ENCODE measurements around the gene ABCG1.

Gene ABCG1

DNA sequence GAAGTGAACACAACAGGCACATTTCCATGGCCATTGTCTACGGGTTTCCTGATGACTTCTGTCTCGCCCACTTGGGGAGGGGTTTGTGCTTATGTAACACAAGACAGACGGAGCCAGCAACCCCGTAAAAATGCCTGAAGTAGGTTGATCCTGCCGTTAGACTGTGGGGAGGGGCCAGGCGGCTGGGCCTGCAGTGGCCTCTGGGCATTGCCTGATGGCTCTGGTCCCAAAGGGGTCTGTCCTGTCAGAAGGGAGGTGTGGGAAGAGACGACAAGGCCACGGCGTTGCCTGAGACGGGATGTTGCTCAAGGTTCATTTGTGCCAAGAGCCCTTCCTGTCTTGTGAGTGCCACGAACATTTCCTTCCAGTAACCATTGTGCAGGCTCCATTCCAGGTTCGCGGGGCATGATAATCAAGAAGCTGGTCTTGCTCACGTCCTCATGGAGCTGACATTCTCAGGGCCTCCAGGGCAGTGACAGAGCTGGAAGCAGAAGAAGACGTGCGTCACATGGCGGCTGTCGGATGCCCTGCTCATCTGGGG lies 44.7 kb downstream of the ABCG1 start:
- ATAC-seq (ENCODE audit: low read depth) (no peak), DNase-seq (ENCODE audit: low spot score) (no peak)
- Histone ChIP-seq H3K27ac (ENCODE audit: poor library complexity, severe bottlenecking) (no peak overlapping the region), H3K9me3 (ENCODE audit: severe bottlenecking) (no peaks in the 10 kb centered on the region), H3K27me3 (ENCODE audit: insufficient read depth, poor library complexity, severe bottlenecking) (no peaks in the 10 kb centered on the region), H3K36me3 (ENCODE audit: low read depth) (no peaks in the 10 kb centered on the region), H3K4me1 (ENCODE audit: insufficient read depth, poor library complexity, severe bottlenecking) (peaks cover 8% of the 10 kb centered on the region), H3K4me3 (ENCODE audit: severe bottlenecking) (no peak overlapping the region)
- TF ChIP-seq, protein P1, sequence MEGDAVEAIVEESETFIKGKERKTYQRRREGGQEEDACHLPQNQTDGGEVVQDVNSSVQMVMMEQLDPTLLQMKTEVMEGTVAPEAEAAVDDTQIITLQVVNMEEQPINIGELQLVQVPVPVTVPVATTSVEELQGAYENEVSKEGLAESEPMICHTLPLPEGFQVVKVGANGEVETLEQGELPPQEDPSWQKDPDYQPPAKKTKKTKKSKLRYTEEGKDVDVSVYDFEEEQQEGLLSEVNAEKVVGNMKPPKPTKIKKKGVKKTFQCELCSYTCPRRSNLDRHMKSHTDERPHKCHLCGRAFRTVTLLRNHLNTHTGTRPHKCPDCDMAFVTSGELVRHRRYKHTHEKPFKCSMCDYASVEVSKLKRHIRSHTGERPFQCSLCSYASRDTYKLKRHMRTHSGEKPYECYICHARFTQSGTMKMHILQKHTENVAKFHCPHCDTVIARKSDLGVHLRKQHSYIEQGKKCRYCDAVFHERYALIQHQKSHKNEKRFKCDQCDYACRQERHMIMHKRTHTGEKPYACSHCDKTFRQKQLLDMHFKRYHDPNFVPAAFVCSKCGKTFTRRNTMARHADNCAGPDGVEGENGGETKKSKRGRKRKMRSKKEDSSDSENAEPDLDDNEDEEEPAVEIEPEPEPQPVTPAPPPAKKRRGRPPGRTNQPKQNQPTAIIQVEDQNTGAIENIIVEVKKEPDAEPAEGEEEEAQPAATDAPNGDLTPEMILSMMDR (IDR thresholded peaks at IDR 0.05; ENCODE audit: poor library complexity, severe bottlenecking), result no peak

GRCh38 chr21:42264245-42265195 lies 45.6 kb downstream of the ABCG1 start:
- H3K36me3 ChIP-seq (ENCODE audit: low read depth), result no peaks in the 10 kb centered on the region
- no peak for ATAC-seq (ENCODE audit: low read depth)

DNA sequence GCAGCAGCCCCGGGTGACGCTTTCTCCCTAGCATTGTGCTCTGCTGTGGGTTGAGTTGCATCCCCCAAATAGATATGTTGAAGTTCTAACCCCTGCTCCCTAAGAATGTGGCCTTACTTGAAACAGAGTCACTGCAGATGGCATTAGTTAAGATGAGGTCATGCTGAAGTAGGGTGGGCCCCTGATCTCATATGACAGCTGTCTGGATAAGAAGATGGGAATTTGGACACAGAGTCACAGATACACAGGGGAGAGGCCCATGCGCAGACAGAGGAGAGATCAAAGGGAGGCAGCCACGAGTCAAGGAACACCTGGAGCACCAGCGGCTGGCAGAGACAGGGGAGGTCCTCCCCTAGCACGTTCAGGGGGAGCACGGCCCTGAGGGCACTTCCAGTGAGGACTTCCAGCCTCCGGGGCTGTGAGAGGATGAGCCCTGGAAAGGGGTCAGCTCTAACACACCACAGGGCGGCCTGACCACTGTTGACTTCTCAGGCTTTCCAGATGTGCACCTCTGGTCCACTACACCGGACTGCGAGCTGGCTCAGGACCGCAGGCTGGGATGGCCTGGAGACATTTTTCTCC lies 46.4 kb downstream of the ABCG1 start:
- no peak overlapping the region for H3K4me3 ChIP-seq (ENCODE audit: severe bottlenecking)
- no peaks in the 10 kb centered on the region for H3K27me3 ChIP-seq (ENCODE audit: insufficient read depth, poor library complexity, severe bottlenecking)
- H3K27ac ChIP-seq (ENCODE audit: poor library complexity, severe bottlenecking), result no peak overlapping the region
- H3K36me3 ChIP-seq (ENCODE audit: low read depth), result no peaks in the 10 kb centered on the region
- H3K9me3 ChIP-seq (ENCODE audit: severe bottlenecking), result no peaks in the 10 kb centered on the region
- H3K4me1 ChIP-seq (ENCODE audit: insufficient read depth, poor library complexity, severe bottlenecking), result peaks cover 8% of the 10 kb centered on the region
- DNase-seq (ENCODE audit: low spot score) (no peak), ATAC-seq (ENCODE audit: low read depth) (no peak)
- TF ChIP-seq, protein P1 (IDR thresholded peaks at IDR 0.05; ENCODE audit: poor library complexity, severe bottlenecking), result no peak

More at GRCh38 chr21:42264245-42265195, 45.6 kb downstream of the ABCG1 start:
- Histone ChIP-seq H3K27ac (ENCODE audit: poor library complexity, severe bottlenecking) (no peak overlapping the region), H3K4me1 (ENCODE audit: insufficient read depth, poor library complexity, severe bottlenecking) (peaks cover 8% of the 10 kb centered on the region), H3K9me3 (ENCODE audit: severe bottlenecking) (no peaks in the 10 kb centered on the region), H3K27me3 (ENCODE audit: insufficient read depth, poor library complexity, severe bottlenecking) (no peaks in the 10 kb centered on the region), H3K4me3 (ENCODE audit: severe bottlenecking) (no peak overlapping the region)
- no peak for DNase-seq (ENCODE audit: low spot score)
- TF ChIP-seq, protein P1 (IDR thresholded peaks at IDR 0.05; ENCODE audit: poor library complexity, severe bottlenecking), result no peak

GRCh38 chr21:42266971-42267556 lies 48.1 kb downstream of the ABCG1 start:
- ATAC-seq (ENCODE audit: low read depth) (no peak), DNase-seq (ENCODE audit: low spot score) (no peak)
- H3K9me3 ChIP-seq (ENCODE audit: severe bottlenecking), result no peaks in the 10 kb centered on the region

More at GRCh38 chr21:42266971-42267556, 48.1 kb downstream of the ABCG1 start:
- TF ChIP-seq, protein P1 (IDR thresholded peaks at IDR 0.05; ENCODE audit: poor library complexity, severe bottlenecking), result no peak
- Histone ChIP-seq H3K27ac (ENCODE audit: poor library complexity, severe bottlenecking) (no peak overlapping the region), H3K27me3 (ENCODE audit: insufficient read depth, poor library complexity, severe bottlenecking) (no peaks in the 10 kb centered on the region), H3K36me3 (ENCODE audit: low read depth) (no peaks in the 10 kb centered on the region), H3K4me1 (ENCODE audit: insufficient read depth, poor library complexity, severe bottlenecking) (peaks cover 8% of the 10 kb centered on the region), H3K4me3 (ENCODE audit: severe bottlenecking) (no peak overlapping the region)
